ENCODE measurements around the gene DCXR. TPM values are rescaled to one million over a fixed set of nuclear protein-coding genes. Genes with fewer than 3 reads are reported as not detected.

Gene DCXR
- total and polyA plus RNA-seq, 3 experiments from 2014 or later, result 108 to 127 (median 117) TPM

- Histone ChIP-seq H3K36me3 (ENCODE audit: insufficient read depth, low read length) (no peaks in the 10 kb centered on the region), H3K4me3 (ENCODE audit: low read length) (peak overlapping the region; percentile 65), H3K27me3 (ENCODE audit: insufficient read depth, low read length, poor library complexity, severe bottlenecking) (no peaks in the 10 kb centered on the region), H3K9me3 (ENCODE audit: low read length) (no peaks in the 10 kb centered on the region), H3K4me1 (ENCODE audit: insufficient read depth, low read length) (peaks cover 16% of the 10 kb centered on the region), H3K27ac (ENCODE audit: low read depth, low read length) (peak overlapping the region; percentile 59)
- CTCF ChIA-PET, result interaction anchor here (0.6 to 2.0 kb wide), 4 partner anchors 14 to 232 kb away, joined by 3 to 16 read pairs (median 4); partner anchors contain the start of genes CENPX and LRRC45
- Mint-ChIP-seq H3K9me3 (no peaks in the 10 kb centered on the region), H3K36me3 (peaks cover 0 to 5% (median 0%) of the 10 kb centered on the region in 3 donors), H3K27me3 (no peaks in the 10 kb centered on the region), H3K4me1 (peaks cover 16 to 32% (median 22%) of the 10 kb centered on the region in 3 donors), H3K4me3 (peak overlapping the region; percentile 68 to 97 (median 87)), H3K27ac (peak overlapping the region in 2 of 8 donors; percentile 29 to 43)
- no peak for DNase-seq
- POLR2A ChIA-PET, result no interaction called here
These were observed 834 bp downstream of the DCXR start for GRCh38 chr17:82036634-82037091.

GRCh38 chr17:82035956-82036633 is 1.4 kb downstream of the DCXR start:
- peaks cover 16 to 32% (median 22%) of the 10 kb centered on the region in 3 donors for H3K4me1 Mint-ChIP-seq
- peaks cover 0 to 5% (median 0%) of the 10 kb centered on the region in 3 donors for H3K36me3 Mint-ChIP-seq
- no peaks in the 10 kb centered on the region for H3K36me3 ChIP-seq (ENCODE audit: insufficient read depth, low read length)
- CTCF ChIA-PET, result interaction anchor here (0.6 to 2.0 kb wide), 4 partner anchors 14 to 233 kb away, joined by 3 to 16 read pairs (median 3); partner anchors contain the start of genes CENPX and LRRC45
- H3K27me3 ChIP-seq (ENCODE audit: insufficient read depth, low read length, poor library complexity, severe bottlenecking), result no peaks in the 10 kb centered on the region
- peak overlapping the region; percentile 65 for H3K4me3 ChIP-seq (ENCODE audit: low read length)
- POLR2A ChIA-PET, result interaction anchor here (1.0 kb wide), 1 partner anchor 62 kb away, joined by 4 read pairs; the partner anchor contains the start of gene FASN
- peak overlapping the region in 3 of 8 donors; percentile 65 to 79 (median 69) for H3K27ac Mint-ChIP-seq
- H3K27ac ChIP-seq (ENCODE audit: low read depth, low read length), result no peak overlapping the region
- H3K27me3 Mint-ChIP-seq, result no peaks in the 10 kb centered on the region
- H3K4me3 Mint-ChIP-seq, result peak overlapping the region; percentile 68 to 97 (median 87)
- no peaks in the 10 kb centered on the region for H3K9me3 ChIP-seq (ENCODE audit: low read length)
- H3K9me3 Mint-ChIP-seq, result no peaks in the 10 kb centered on the region
- H3K4me1 ChIP-seq (ENCODE audit: insufficient read depth, low read length), result peaks cover 16% of the 10 kb centered on the region
- DNase-seq, result no peak

- H3K9me3 ChIP-seq (ENCODE audit: low read length), result no peaks in the 10 kb centered on the region
- DNase-seq, result no peak
- H3K4me3 ChIP-seq (ENCODE audit: low read length), result no peak overlapping the region
- CTCF ChIA-PET, result interaction anchor here (0.9 to 1.2 kb wide), 2 partner anchors 26 to 71 kb away, joined by 3 read pairs; no protein-coding TSS in a partner anchor
- H3K36me3 ChIP-seq (ENCODE audit: insufficient read depth, low read length), result no peaks in the 10 kb centered on the region
- no peaks in the 10 kb centered on the region for H3K27me3 ChIP-seq (ENCODE audit: insufficient read depth, low read length, poor library complexity, severe bottlenecking)
- peaks cover 0 to 5% (median 0%) of the 10 kb centered on the region in 3 donors for H3K36me3 Mint-ChIP-seq
- peaks cover 16 to 34% (median 22%) of the 10 kb centered on the region in 3 donors for H3K4me1 Mint-ChIP-seq
- H3K27me3 Mint-ChIP-seq, result no peaks in the 10 kb centered on the region
- peaks cover 16% of the 10 kb centered on the region for H3K4me1 ChIP-seq (ENCODE audit: insufficient read depth, low read length)
- peak overlapping the region in 4 of 8 donors; percentile 12 to 78 (median 64) for H3K27ac Mint-ChIP-seq
- no peaks in the 10 kb centered on the region for H3K9me3 Mint-ChIP-seq
- H3K27ac ChIP-seq (ENCODE audit: low read depth, low read length), result no peak overlapping the region
- POLR2A ChIA-PET, result interaction anchor here (1.0 kb wide), 1 partner anchor 63 kb away, joined by 4 read pairs; the partner anchor contains the start of gene FASN
- H3K4me3 Mint-ChIP-seq, result peak overlapping the region; percentile 40 to 97 (median 68)
These were observed 2.0 kb downstream of the DCXR start for GRCh38 chr17:82035488-82035887.

GRCh38 chr17:82034371-82035011 is 3.0 kb downstream of the DCXR start:
- no peaks in the 10 kb centered on the region for H3K9me3 Mint-ChIP-seq
- peaks cover 19 to 41% (median 22%) of the 10 kb centered on the region in 3 donors for H3K4me1 Mint-ChIP-seq
- no peaks in the 10 kb centered on the region for H3K36me3 ChIP-seq (ENCODE audit: insufficient read depth, low read length)
- H3K9me3 ChIP-seq (ENCODE audit: low read length), result no peaks in the 10 kb centered on the region
- H3K4me1 ChIP-seq (ENCODE audit: insufficient read depth, low read length), result peaks cover 23% of the 10 kb centered on the region
- H3K27ac ChIP-seq (ENCODE audit: low read depth, low read length), result no peak overlapping the region
- ChIA-PET CTCF (interaction anchor here (0.9 to 1.2 kb wide), 2 partner anchors 25 to 72 kb away, joined by 3 read pairs; no protein-coding TSS in a partner anchor), POLR2A (no interaction called here)
- H3K36me3 Mint-ChIP-seq, result peaks cover 0 to 5% (median 0%) of the 10 kb centered on the region in 3 donors
- no peak for DNase-seq
- peak overlapping the region in 1 of 8 donors; percentile 69 for H3K27ac Mint-ChIP-seq
- peak overlapping the region in 5 of 7 donors; percentile 18 to 88 (median 68) for H3K4me3 Mint-ChIP-seq
- H3K27me3 Mint-ChIP-seq, result peaks cover 0 to 4% of the 10 kb centered on the region in 2 donors
- no peak overlapping the region for H3K4me3 ChIP-seq (ENCODE audit: low read length)
- H3K27me3 ChIP-seq (ENCODE audit: insufficient read depth, low read length, poor library complexity, severe bottlenecking), result no peaks in the 10 kb centered on the region

GRCh38 chr17:82033359-82034085 is 4.0 kb downstream of the DCXR start:
- Histone ChIP-seq H3K4me3 (ENCODE audit: low read length) (no peak overlapping the region), H3K27ac (ENCODE audit: low read depth, low read length) (no peak overlapping the region), H3K27me3 (ENCODE audit: insufficient read depth, low read length, poor library complexity, severe bottlenecking) (no peaks in the 10 kb centered on the region), H3K9me3 (ENCODE audit: low read length) (no peaks in the 10 kb centered on the region), H3K4me1 (ENCODE audit: insufficient read depth, low read length) (peaks cover 23% of the 10 kb centered on the region), H3K36me3 (ENCODE audit: insufficient read depth, low read length) (no peaks in the 10 kb centered on the region)
- H3K36me3 Mint-ChIP-seq, result peaks cover 0 to 5% (median 0%) of the 10 kb centered on the region in 3 donors
- H3K27ac Mint-ChIP-seq, result peak overlapping the region in 1 of 8 donors; percentile 72
- ChIA-PET CTCF (no interaction called here), POLR2A (no interaction called here)
- H3K4me1 Mint-ChIP-seq, result peaks cover 16 to 38% (median 17%) of the 10 kb centered on the region in 3 donors
- peak overlapping the region in 2 of 7 donors; percentile 40 to 60 for H3K4me3 Mint-ChIP-seq
- peaks cover 0 to 4% of the 10 kb centered on the region in 2 donors for H3K27me3 Mint-ChIP-seq
- DNase-seq, result no peak
- H3K9me3 Mint-ChIP-seq, result no peaks in the 10 kb centered on the region

- Histone ChIP-seq H3K27ac (ENCODE audit: low read depth, low read length) (peak overlapping the region; percentile 61), H3K4me1 (ENCODE audit: insufficient read depth, low read length) (peaks cover 19% of the 10 kb centered on the region), H3K4me3 (ENCODE audit: low read length) (no peak overlapping the region), H3K27me3 (ENCODE audit: insufficient read depth, low read length, poor library complexity, severe bottlenecking) (no peaks in the 10 kb centered on the region), H3K9me3 (ENCODE audit: low read length) (no peaks in the 10 kb centered on the region), H3K36me3 (ENCODE audit: insufficient read depth, low read length) (no peaks in the 10 kb centered on the region)
- CTCF ChIA-PET, result interaction anchor here (1.9 to 4.3 kb wide), 3 partner anchors 11 to 124 kb away, joined by 10 to 59 read pairs (median 23); partner anchors contain the start of genes CENPX and LRRC45
- no peak for DNase-seq
- no peaks in the 10 kb centered on the region for H3K9me3 Mint-ChIP-seq
- H3K27me3 Mint-ChIP-seq, result peaks cover 0 to 4% of the 10 kb centered on the region in 2 donors
- no peak overlapping the region for H3K27ac Mint-ChIP-seq
- H3K36me3 Mint-ChIP-seq, result peaks cover 0 to 4% (median 0%) of the 10 kb centered on the region in 3 donors
- POLR2A ChIA-PET, result no interaction called here
- H3K4me1 Mint-ChIP-seq, result peaks cover 10 to 30% (median 11%) of the 10 kb centered on the region in 3 donors
- peak overlapping the region in 6 of 7 donors; percentile 17 to 60 (median 36) for H3K4me3 Mint-ChIP-seq
These were observed 5.4 kb downstream of the DCXR start for GRCh38 chr17:82031885-82032627.
